T-helper 22 cell (primary cell): ENCODE measurements around the gene AGAP1.
"Not testable (repeated sequence)": the region's sequence is repeated elsewhere in the genome, so short reads cannot be mapped to it uniquely, and the experiment has no call there.

Source experiments
- DNase-seq: peaks from one replicate; pipeline ENCODE4 v3.0.0-alpha.2; 2020; ENCODE audit warnings: low read depth

Gene AGAP1

DNA sequence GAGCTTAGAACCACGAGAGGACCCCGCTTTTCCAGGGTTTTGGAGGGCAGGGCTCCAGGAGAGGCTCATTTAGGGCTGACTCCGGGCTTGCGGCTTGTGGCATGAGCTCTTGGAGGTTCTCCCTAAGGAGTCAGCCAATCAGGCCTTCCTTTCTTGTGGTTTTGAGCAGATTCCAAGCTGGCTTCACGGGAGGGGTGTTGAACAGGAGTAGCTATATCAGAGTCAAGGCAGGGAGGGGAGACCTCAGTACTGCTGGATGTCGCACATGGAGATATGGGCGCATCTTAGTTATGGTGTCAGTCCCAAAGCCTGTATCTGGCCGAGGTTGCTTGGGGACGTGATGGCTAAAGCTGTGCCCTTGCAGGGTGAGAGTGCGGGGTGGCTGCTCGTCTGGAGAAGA is 98.6 kb downstream of the AGAP1 start:
- DNase-seq = no peak

DNA sequence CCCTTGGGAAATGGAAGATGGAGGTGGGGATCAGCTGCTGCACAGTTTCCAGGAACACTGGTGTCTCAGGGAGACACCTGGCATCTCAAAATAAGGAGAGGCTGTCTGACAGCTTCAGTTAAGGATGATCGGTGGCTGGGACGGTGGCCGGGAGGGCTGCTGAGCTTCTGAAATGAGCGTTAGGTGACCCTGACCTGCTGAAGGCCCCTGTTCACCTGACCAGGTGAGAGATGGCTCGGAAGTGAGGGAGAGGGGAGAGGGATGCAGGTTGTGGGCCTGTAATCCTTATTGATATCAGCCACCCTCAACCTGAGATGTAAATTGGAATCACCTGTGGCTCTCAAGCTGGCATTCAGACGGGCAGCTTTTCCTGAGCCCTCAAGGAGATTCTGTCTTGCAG is 99.0 kb downstream of the AGAP1 start:
- no peak for DNase-seq

DNA sequence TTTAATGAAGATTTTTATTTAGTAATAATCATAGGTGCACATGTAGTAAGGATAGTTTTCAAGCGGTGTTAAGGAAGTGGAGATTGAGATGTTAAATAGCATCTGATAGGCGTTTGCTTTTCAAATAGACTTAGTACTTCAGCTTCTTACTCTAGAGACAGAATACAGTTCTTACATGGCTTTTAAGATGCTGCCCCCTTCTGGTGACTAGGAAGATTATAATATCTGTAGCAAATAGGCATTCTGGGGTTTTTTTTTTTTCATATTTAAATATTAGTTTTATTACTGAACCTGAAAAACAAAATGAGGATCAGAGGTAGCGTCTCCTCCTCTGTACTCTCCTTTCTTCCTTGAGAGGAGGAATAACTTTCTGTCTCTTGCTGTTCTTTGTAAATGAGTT is 100.2 kb downstream of the AGAP1 start:
- DNase-seq = no peak

DNA sequence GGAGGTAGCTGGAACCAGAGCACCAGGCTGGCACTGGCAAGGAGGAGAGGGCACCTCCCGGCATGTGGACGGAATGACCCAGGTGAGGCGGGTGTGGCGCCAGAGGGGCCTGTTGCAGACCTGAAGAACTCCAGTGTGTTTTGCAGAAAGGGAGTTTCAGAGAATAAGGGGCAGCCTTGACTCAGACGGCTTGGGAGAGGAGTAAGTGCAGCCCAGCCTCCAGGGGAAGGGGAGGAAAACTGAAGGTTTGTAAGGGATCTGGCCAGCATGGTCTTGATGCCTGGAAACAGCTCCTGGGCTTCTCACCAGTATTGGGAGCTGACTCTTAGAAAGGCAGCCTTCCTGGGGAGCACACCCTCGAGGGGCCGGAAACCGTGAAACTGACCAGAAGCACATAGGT is 101.1 kb downstream of the AGAP1 start:
- DNase-seq = no peak

DNA sequence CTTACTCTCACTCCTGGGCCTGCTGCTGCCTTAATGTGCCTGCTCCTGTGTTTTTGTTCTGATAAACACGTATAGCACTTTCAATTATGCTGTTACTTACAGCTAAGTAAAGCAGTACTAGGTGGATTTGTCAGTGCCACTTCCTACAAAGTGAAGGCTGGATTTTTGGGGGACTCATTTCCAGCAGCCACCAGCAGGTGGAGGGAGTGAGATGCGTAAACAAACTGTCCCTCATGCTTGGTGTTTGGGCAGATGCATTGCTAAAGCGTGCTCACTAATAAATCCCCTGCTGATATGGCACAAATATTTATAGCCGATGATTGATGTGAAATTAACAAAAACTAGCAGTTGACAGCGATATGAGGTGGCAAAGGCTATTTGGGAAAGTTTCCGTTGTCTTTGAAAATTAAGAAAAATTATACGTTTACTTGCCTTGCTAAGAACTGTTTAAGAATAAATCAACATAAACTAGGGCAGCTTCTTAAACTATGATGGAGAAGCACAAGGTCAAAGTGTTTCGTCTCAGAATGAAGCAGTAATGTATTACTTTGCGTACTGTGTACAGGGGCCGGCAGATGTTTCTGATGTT is 101.7 kb downstream of the AGAP1 start:
- no peak for DNase-seq

DNA sequence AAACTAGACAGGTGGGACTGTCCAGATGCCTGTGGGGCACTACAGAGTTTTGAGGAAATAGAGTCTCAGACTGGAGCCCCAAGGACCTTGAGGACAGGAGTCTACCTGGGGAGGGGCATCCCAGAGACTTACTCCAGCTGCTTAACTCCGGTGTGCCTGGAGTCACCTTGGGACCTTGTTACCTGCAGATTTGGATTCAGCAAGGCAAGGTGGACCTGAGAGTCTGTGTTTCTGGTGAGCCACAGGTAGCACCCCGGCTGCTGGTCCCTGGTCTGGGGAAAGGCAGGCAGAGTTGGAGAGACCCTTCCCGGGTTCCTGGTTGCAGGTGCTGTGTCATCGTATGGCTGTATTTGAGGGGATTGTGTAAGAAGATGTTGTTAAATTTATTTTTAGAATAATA is 102.4 kb downstream of the AGAP1 start:
- DNase-seq = no peak

DNA sequence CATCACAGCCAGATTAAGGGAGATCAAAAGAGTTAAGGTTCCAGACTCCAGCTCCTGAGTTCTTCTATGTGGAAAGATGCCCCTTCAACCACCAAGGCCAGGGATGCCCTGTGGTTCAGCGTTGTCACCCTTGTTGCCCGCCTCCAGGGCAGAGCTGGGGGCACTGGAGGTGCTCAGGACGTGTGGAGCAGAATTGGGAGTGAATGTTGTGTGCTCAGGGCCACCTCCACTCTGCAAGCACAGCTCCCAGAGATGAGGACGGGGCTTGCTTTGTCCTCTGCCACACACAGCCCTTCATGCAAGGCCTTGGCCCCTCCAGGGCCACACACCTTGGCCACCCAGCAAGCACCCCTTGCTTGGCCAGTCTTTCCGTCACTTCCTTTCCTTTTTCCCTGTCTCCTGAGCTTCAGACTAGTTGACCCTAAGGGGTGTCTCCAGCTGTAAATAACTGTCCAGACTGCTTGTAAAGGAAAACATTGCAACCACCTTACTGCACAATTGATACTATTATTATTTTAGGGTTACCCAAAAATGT is 103.3 kb downstream of the AGAP1 start:
- DNase-seq = no peak

DNA sequence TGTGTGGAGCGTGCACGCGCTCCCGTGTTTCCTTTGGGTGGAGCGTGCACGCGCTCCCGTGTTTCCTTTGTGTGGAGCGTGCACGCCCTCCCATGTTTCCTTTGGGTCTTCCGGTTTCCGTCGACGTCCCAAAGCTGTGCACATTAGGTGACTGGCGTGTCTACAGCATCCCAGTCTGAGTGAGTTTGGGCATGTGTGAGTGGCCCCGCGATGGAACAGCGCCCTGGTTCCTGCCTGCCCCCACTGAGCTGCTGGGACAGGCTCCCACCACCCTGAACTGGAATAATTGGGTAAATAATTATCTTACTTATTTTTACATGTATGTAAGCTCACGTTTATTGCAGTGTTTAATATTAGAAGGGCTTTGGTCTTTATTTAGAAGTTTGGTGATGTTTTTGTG is 104.2 kb downstream of the AGAP1 start:
- DNase-seq = no peak

DNA sequence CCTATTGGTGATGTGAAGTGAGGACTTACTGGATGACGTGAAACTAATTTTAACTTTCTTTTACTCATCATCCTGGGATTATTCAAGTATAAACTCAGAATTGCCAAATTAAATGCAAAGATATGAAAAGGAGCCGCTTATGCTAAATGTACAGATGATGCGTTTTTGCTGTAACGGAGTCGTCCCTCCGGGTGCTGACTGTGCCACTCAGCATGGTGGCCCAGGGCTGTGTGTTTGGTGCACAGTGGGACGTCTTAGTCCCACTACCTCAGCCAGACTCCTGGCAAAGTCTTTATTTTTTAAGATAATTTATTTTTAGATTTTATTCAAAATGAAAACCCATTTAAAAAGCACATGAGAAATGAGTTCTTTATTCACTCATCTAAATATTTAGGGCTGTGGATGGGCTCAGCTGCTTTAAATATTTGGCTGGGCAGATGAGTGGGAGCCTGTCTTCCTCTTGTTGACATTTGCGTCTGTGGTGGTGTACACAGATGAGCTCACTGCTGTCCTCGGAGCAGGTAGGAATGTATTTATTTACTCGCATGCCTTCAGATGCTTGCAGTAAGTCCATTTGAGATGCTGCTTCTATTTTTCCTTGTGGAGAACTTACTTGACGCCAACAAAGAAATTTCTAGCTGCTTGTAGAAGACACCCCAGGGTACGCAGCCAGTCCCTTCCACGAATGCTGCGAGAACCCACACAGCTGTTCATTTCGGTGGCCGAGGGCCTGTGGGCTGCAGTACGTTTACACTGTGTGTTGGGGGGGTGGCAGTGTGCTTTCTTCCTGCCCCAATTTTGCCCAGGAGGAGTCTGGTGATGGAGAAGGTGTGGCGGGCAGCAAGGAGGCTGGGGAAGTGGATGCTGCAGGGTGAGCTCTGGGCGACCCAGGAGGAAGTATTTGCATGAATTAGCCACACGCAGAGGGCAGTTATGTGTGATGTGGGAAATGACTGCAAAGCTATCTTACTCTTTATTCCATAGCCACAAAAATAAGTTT is 105.0 kb downstream of the AGAP1 start:
- DNase-seq = no peak

DNA sequence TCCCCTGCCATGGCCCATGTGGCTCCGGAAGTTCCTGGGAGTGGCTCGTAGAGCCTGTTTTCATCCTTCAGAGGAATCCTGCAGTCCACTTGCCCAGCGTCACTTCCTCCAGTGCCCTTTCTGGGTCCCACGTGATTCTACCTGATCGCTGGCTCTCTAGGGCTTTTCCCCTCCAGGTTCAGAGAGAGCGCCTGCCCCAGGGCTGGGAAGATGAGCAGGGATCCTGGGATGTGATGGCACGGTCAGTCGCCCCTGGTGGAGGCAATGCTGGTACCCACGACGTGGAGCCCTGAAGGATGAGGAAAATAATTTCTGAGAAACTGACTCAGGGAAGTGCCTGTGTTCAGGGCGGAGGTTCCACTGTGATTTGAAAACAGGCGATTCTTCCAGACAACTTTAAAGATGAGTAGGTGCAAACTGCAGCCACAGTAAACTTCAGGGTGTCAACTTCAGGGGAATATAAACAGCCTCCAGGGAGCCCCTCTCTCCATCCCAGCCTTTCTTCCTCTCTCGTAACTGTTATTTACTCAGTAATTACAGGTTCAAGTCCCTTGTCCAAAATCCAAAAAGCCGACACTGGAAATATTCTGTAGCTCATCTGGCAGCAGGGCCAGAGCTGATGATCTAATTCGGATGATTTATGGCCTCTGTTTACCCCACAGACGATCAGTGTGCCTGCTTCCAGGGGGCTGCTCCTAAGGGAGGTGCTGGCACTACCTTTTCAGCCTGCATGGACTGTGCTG is 105.9 kb downstream of the AGAP1 start:
- no peak for DNase-seq

DNA sequence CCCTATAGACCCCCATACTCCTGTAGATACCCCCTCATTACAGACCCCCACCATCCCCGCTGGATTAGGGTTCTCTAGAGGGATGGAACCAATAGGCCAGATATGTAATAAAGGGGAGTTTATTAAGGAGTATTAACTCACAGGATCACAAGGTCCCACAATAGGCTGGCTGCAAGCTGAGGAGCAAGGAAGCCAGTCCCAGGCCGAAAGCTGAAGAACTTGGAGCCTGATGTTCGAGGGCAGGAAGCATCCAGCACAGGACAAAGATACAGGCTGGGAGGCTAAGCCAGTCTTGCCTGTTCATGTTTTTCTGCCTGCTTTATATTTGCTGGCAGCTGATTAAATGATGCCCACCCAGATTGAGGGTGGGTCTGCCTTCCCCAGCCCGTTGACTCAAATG is 106.6 kb downstream of the AGAP1 start:
- no peak for DNase-seq

DNA sequence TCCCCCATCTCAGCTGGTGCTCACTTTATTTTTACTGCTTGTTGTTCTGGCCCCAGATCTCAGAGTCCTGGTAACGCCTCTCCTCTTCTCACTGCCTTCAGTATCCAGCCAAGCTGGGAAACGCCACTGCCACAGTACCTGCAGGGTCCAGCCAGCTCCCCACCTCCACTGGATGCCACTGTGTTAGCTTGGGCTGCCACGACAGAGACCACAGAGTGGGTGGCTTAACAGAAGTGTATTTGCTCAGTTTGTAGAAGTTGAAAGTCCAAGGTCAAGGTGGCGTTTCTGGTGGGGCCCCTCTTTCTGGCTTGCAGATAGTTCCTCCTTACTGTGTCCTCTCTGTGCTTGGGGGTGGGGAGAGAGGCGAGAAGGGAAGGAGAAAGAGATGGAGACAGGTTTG is 107.1 kb downstream of the AGAP1 start:
- DNase-seq = no peak

DNA sequence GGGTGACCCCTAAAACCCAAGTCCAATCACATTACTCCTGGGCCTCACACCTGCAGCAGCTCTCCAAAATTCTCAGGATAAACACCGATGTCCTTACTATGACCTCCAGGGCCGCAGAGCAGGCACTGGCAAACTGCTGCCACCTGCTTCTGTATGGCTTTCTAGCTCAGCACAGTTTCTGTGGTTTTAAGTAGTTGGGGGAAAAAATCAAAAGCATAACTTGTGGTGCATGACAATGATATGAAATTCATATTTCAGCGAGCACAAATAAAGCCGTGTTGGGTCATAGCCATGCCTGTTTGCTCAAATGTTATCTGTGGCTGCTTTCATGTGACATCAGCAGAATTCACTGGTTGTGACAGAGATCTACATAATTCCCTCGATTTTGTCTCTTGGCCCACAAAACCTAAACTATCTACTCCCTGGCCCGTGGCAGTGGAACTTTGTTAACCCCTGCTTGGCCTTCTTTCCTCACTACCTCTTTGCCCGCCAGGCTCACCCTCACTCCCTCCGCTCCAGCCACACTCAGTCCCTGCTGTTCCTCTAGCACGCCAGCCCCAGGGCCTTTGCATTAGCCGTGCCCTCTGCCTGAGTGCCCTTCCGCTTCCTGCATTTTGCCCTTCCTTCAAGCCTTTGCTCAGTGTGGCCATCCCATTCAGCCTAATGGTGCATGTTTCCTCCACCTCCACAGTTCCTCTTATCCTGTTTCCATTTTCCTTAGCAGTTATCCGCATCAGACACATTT is 108.3 kb downstream of the AGAP1 start:
- no peak for DNase-seq

DNA sequence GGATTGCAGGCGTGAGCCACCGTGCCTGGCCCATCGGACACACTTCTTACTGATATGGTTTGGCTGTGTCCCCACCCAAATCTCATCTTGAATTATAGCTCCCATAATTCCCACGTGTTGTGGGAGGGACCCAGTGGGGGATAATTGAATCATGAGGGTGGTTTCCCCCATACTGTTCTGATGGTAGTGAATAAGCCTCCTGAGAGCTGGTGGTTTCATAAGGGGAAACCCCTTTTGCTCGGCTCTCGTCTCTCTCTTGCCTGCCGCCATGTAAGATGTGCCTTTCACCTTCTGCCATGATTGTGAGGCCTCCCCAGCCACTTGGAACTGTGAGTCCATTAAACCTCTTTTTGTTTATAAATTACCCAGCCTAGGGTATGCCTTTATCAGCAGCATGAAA is 109.1 kb downstream of the AGAP1 start:
- not testable (repeated sequence) for DNase-seq

DNA sequence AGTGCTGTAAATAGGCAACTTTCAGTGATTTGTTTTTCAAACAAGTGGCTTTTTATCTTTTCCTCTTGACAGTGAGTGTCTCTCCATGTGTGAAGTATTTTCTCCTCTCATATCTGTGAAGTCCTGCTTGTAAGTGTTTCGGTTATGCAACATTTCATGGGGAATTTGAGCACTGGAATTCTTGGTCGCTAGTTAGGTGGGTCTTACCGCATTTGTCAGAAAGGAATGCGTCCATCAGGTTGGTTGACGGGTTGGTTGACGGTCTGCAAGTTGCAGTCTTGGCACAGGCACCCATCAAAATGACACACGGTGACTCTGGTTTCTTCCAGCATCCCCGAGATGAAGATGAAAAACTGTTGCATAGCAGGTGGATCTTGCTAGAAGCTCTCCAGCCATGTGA is 109.8 kb downstream of the AGAP1 start:
- no peak for DNase-seq

DNA sequence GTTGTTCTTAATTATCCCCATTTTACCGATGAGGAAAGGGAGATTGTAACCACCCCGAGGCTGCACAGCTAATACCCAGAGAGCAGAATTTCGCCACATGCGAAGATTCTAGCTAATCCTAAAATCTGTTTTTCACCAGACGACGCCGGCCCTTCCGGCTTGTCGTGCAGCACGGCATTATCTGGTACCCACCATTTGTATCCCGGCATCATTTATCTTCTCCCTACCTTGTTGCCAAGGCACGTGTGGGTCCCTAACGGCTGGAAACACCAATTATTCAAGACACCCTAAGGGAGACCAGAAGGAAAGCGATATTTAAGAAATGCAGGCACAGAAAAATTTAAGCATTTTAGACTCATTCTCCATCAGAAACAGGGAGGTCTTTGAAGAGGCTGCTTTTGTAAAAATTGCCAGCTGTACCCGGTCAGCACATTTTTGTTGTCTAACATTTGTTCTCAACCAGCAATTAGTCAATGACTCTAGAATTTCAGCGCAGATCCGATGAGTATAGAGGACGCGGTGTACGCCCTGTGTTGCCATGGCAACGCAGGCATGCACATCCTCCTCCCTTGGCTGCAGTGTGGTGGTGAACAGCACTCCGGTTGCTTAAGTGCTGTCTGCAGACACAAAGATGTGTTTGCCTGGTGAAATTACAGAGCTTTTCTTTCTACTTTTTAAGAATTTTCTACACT is 111.6 kb downstream of the AGAP1 start:
- DNase-seq = no peak

DNA sequence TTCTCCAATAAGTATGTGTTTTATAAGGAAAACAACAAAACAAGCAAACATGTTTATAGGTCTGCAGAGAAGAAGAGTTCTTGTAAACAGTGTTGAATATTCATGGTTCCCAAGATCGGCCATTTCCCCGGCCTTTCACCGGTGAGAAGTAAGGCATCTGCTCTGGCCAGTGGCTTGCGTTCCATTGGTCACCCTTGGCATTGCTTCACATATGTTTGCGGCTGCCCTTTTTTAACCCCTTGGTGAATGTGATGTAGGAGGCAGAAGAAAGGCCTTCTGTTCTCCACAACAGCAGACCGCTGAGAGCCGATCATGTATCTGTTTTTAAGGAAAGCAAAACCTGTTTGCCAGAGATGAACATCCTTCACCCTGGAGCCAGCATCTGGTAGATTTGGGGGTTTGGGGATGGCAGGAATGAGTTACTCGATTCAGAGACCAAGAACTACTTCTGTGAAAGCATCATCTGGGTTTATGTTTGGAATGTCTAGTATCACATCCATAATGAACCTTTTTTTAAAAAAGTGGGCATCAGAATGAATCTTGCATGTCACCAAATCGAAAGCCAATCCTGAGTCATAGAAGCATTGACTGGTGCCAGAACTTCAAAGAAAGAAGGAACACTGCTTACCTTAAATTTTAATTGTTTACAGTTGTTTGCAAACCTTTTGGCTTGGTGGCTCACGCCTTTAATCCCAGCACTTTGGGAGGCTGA is 112.3 kb downstream of the AGAP1 start:
- no peak for DNase-seq

DNA sequence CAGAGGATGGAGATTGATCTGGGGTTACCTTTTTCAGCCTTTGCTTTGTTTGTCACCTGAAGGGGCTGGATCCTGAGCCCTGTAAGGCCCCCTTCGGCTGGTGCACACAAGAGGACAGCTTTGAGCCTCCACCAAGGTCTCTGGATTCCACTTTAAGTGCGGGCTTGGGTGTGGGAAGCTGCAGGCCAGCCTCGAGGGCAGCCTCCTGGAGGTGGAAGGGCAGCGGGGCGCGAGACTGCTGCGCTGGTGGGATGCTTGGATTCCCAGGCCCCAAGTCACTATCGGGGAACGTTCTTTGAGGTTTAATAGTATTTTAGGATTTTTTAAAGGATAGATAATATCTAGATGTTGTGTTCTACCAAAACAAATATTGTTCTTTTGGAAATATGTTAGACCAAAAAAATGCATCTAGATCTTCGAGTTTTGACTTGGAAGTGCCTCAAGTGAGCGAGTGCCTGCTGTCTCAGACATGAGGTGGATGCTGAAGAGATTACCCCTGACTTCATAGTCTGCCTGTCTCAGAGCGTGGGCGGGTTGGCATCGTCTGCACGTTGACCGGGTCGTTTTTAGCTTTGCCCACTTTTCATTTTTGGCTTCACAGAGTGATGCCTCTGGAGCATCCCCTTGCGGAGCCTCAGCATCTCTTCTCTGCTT is 113.8 kb downstream of the AGAP1 start:
- no peak for DNase-seq

DNA sequence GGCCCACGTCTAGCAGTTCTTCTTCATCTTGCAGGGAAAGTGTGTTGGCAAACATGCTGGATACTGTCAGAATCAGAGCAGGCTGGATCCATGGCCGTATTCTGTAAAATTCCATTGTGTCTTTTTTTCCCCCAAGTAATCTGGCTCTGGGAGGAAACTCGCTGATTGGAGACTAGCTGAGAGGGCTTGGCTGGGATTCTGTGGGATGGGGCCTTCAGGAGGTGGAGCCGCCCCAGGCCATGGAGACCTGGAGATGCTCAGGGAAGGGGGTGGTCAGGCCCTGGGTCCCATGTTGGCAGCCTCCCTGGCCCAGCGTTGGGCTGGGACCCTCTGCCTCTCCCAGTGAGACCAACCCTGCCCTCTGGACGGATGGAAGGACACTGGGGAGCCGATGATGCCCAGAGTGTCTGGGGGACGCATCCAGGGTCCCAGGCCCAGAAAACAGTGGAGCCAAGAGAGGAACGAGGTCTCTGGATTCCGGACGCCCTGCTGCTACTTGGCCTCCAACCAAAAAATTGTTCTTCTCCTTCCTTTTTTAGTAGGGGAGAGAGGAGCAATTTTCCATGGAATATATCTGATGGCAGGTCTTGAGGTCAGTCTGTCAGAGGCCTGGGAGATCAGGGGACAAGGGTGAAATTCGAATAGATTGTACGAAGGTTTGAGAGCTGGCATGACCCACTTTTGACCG is 114.5 kb downstream of the AGAP1 start:
- DNase-seq = no peak

DNA sequence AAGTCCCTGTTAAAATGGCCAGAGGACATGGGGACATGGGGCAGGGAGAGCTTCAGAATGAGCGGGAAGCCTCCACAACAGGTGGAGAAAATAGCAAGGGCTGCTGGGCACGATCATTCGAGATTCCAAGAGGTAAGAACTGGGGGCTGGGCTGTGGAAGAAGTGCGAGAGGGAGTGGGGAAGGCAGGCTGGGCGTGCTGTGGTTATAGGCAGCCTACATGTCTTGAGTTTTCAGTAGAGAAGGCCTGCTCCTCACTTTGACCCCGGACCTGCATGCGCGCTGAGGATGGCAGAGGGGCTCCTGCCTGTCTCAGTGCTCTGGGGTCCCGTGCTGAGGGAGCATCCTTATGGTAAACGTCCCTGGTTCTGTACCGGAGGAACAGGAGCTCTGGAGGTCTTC is 115.5 kb downstream of the AGAP1 start:
- DNase-seq = no peak
